Stimulated activated CD8-positive, alpha-beta memory T cell treated with anti-CD3 and anti-CD28 coated beads, Interleukin-4, amount 100 ng/mL, for 1 hour (primary cell): ENCODE data around the gene BHLHA15.
"Not testable (repeated sequence)": the region's sequence is repeated elsewhere in the genome, so short reads cannot be mapped to it uniquely, and the experiment has no call there.

Experiments
- DNase-seq, 2 donors: peaks; one replicate each; pipeline ENCODE4 v3.0.0-alpha.2; 2020; ENCODE audit warnings: low read depth in 2 of 2, low spot score in 1 of 2

Gene BHLHA15

GRCh38 chr7:98206451-98207330 lies 4.5 kb upstream of the BHLHA15 start:
- no peak for DNase-seq

- DNase-seq = no peak
Observed at GRCh38 chr7:98209166-98209920, 1.9 kb upstream of the BHLHA15 start.

GRCh38 chr7:98210513-98211220 lies 572 bp upstream of the BHLHA15 start:
- DNase-seq = no peak

GRCh38 chr7:98211676-98212531 lies 665 bp downstream of the BHLHA15 start:
- no peak for DNase-seq

GRCh38 chr7:98212532-98213041 lies 1.3 kb downstream of the BHLHA15 start:
- DNase-seq = no peak

GRCh38 chr7:98213296-98213887 lies 2.2 kb downstream of the BHLHA15 start:
- DNase-seq = no peak

- no peak for DNase-seq
Observed at GRCh38 chr7:98213888-98214810, 2.9 kb downstream of the BHLHA15 start.

- no peak for DNase-seq
Observed at GRCh38 chr7:98214811-98215321, 3.6 kb downstream of the BHLHA15 start.

- no peak for DNase-seq
Observed at GRCh38 chr7:98215561-98216495, 4.6 kb downstream of the BHLHA15 start.

GRCh38 chr7:98216941-98217622 lies 5.8 kb downstream of the BHLHA15 start:
- DNase-seq = no peak

GRCh38 chr7:98217623-98218582 lies 6.7 kb downstream of the BHLHA15 start:
- no peak for DNase-seq

GRCh38 chr7:98219382-98219781 lies 8.1 kb downstream of the BHLHA15 start:
- not testable (repeated sequence) for DNase-seq

GRCh38 chr7:98221611-98222532 lies 10.6 kb downstream of the BHLHA15 start:
- no peak for DNase-seq

- no peak for DNase-seq
Observed at GRCh38 chr7:98222533-98223195, 11.4 kb downstream of the BHLHA15 start.
